GM19238 (cell line): ENCODE measurements around the gene ALCAM.

Experiments used
- DNase-seq: peaks from one replicate; pipeline ENCODE4 v3.0.0; 2011; ENCODE audit warnings: low spot score; ENCODE audit not compliant: insufficient read length

ALCAM gene

DNA sequence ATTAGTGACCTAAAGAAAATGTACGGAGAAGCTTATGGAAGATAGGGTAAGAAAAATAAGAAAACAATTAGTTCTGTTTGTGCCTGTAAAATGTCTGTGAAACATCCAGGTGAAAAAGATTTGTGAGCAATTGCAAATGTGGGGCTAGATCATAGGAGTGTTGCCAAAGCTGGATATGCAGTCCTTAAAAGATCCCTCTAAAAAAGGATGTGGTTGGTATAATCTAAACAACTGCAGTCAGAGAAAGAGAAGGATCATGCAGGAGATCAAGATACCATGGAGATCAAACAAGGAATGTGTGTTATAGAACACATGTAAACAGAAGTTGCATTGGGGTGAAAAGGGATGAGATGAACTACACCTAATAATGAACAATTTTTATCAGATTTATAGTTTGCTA lies 116.8 kb downstream of the ALCAM start:
- no peak for DNase-seq

DNA sequence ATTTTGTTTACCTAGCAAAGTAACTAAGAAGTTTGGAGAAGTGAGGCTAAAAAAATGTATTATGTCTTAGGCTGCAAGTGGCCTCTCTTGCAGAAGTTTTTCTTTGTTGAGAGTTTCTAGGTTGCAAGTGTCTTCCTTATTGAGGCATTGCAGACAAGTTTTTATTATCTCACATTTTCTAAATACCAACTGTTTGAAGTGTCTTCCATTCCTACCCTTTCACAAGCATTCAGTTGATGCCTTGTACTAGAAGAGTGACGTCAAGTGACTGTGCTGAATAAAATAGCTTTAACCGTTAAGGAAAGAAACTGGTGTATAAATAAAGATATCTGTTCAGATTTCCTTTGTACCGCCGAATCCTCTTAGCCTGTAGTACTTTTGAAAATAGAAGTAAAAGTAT lies 123.3 kb downstream of the ALCAM start:
- no peak for DNase-seq

DNA sequence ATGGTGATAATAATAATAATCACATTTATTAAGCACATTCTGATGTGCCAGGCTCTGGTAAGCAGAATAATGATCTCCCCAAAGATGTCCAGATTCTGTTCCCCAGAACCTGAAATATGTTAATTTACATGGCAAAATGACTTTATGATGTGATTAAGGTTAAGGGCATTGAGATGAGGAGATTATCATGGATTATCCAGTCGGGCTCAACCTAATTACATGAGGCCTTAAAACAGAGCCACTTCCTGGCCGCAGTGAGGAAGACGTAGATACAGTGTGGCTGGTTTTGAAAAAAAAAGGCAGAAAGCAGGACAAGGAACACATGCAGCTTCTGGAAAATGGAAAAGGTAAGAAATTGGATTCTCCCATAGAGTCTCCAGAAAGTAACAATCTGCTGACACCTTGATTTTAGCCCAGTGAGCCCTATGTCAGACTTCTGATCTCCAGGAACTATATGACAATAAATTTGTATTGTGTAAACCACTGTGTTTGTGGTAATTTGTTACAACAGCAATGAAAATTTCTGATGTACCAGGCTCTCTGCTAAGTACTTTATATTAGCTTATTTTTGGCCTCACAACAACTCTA lies 126.7 kb downstream of the ALCAM start:
- no peak for DNase-seq

DNA sequence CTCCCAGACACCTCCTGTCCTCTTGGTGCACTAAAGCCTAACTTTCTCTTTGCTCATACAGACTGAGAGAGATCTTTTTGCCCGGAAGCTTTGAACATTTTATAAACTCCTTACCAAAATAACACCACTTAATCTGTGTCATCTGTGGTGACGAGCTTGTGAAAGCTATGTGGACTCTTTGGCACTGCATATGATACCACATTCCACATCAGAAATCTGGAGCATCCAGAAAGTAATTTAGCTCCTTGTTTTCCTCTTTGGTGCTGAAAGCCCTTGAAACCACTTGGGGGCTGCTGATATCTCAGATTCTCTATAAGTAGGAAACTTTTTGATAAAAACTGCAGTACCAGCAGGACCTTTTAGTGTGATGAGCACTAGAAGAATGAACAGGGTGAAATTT lies 128.3 kb downstream of the ALCAM start:
- no peak for DNase-seq

DNA sequence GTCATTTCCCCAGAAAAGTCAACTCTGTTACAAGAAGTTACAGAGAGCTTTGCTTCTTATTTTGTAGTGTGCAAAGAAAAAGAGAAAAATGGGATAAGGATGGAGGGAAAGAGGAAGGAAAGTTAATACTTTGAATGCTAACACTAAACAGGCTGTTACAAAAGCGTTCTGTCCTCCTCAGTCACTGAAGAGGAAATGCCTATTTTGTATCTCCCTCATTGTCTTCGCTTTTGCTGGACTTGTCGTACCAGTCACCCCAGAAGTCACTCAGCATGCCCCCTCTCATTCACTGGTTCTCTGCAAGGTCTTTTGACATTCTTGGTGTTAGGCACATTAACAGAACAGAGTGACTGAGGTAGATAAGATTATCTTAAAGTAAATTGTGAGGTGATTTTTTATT lies 129.6 kb downstream of the ALCAM start:
- DNase-seq, result no peak

DNA sequence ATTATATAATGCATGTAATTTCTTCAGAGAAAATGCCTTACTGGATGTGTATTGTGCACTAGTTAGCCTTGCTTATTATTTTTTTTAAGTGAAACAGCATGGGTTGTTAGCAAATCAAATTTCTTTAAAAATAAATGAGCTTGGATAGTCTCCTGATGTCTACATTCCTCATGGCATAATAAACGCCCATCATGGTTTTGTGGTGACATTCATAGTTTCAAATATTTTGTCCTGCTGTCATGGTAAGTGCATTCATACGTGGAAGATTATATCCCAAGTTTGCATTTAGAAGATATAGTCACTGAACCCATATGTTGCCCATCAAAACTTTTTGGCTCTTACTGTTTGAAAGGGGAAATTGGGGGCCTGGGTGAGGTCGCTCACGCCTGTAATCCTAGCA lies 130.7 kb downstream of the ALCAM start:
- no peak for DNase-seq

DNA sequence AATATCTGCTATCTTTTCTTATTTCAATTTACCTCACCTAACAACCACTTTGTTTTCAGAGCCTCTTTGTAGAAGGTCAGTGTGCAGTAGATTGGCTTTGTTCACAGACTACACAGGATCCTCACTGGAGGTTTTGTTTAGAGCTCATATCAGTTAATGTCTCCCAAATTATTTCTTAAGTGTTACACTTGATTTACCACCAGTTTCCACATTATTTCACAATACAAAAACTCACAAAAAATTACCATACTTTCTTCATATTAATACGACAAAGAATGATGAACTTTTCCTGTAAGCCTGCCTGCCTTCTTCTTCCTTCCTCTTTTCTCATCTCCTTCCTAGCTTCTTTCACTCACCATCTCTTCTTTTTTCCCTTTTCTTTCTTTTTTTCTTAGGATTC lies 133.3 kb downstream of the ALCAM start:
- DNase-seq, result no peak

DNA sequence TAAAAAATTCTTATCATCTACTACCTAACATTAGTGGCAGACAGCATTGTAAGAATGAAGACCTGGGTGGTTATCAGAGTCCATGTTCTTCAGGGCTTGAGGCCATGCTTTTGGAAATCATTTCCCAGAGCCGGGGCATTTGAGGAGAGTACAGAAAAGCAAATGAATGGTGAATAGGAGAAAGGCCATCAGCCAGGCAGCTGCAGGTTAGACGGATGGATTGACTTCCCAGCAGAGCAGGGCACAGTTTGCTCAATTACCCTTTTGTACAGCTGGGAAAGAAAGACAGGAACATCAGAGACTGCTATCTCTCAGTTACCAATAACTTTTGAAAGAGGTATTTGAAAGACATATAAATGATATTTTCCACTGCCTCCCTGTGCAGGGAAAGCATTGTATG lies 135.6 kb downstream of the ALCAM start:
- no peak for DNase-seq

DNA sequence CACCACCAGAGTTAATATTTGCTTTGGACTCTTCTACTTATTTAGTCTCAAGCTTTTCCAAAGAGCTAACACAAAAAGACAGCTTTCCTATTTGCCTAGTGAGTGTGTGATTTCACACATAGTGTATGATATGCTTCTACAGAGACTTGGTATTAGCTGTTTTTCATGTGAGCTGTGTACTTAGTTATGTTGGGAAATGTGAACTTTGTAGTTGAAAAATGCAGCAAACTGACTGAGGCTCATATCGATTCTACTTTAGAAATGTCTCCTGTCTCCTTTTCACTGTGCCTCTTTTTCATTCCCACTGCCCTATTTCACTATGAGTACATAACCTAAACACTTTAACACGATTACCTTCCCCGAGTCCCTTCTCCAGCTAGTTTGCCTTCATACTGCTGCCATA lies 136.5 kb downstream of the ALCAM start:
- no peak for DNase-seq

DNA sequence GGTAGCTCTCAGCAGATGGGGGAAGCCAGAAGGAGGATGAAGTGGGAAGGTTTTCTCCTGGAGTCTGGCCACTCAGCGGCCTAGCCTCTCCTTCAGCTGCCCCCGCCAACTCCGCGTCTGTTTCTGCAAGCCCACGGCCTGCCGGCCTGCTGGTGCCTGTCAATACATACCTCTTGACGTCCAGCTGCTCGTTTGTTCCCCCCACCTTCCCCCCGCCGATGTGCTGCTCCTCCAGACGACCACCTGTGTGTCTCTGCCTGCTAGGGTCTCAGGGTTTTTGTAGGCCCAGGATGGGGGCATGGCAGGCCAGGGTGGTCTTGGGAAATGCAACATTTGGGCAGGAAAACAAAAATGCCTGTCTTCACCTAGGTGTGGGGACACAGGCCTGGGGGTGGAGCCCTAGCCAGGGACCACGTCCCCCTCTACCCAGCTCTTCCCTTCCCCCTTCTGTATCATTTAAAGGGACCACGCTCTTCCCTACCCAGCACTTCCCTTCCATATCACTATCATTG lies 137.8 kb downstream of the ALCAM start:
- DNase-seq, result no peak

DNA sequence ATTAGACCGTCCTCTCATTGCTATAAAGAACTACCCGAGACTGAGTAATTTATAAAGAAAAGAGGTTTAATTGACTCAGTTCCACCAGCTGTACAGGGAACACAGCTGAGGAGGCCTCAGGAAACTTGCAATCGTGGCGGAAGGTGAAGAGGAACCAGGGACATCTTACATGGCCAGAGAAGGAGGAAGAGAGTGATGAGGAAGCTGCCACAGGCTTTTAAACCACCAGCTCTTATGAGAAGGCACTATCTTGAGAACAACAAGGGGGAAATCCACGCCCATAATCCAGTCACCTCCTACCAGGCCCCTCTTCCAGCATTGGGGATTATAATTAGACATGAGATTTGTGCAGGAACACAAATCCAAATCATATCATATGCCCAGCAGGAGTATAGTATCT lies 138.5 kb downstream of the ALCAM start:
- no peak for DNase-seq

DNA sequence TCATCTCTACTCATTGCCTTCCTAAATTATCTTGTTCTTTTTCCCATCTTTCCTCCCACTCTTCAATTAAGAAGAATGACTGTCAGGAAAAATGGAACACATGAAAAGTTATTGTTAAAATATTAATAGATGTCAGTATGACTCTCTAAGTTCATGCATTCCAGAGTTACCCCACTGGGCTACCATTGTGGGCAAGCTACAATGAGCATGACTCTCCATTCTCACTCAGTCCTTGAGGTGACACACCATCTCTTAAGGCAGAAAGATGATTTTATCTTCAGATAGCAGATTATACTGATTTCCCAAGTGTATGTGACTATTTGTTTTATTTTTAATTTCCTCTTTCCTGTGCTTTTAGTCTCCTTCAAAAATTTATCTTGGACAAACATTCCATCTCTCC lies 144.3 kb downstream of the ALCAM start:
- no peak for DNase-seq

DNA sequence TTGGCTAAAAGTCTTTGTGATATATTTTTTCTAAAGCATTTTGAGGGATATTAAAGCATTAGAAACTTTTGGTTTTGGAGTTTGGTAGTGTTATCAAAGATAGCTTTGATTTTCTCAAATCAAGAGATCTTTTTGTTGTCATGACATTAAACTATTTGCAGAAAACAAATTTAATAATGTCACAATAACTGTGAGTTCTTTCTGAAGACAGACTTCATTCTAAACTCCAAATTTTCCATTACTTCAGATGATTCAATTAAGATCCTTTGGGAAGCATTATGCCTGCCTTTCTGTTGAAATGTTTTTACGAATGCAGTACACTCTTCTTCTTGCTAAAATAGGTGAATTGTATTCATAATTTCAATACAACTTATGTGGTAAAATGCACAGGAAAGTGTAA lies 145.4 kb downstream of the ALCAM start:
- no peak for DNase-seq

DNA sequence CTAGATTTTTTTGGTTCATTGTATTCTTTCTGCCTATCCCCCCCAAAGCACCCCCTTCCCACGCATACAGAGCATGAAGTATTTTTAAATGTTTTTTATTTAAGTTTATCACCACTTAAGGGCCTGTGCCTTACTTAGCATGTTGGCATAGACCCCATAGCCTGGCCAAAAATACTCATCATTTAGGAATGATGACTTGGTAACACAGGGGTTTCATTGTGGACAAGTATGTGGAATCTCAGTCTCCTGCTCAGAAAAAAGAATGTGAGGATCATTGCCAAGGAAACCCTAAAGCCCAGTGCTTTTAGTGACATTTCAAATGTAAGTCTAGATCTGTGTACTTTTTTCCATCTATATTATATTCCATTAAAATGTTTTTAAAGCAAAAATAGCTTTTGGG lies 146.3 kb downstream of the ALCAM start:
- DNase-seq, result no peak

DNA sequence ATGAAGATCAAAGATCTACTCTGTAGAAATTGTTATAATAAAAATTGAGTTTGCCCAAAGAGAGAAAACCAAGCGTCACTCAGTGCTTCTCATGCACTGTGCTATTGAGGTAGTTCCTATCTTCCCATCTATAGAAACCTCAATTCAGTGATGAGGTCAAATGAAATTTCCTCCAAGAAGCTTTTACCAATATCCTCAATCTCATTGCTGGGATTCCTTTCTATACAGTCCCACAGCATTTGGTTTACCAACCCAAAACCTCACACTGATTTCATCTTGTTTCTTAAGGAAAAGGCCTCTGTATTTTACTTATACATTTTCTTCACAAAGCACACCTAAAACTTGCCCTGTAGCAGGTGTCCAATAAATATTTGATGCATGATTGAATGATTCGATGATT lies 147.2 kb downstream of the ALCAM start:
- DNase-seq, result no peak

DNA sequence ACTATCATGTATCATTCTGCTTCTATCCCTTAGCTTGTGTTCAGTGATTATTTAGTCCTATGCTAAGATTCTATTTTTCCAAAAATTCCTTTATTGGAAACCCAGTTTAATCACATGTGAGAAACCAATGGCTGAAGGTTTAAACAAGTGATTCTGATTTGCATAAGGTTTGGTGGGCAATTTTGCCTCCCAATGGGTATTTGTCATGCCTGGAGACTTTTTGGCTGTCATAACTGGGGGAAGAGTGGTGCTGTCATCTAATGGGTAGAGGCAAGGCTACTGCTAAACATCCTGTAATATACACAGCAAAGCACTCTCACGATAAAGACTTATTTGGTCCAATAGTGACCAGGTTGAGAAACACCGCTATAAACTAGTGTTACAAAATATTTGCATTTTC lies 148.7 kb downstream of the ALCAM start:
- no peak for DNase-seq

DNA sequence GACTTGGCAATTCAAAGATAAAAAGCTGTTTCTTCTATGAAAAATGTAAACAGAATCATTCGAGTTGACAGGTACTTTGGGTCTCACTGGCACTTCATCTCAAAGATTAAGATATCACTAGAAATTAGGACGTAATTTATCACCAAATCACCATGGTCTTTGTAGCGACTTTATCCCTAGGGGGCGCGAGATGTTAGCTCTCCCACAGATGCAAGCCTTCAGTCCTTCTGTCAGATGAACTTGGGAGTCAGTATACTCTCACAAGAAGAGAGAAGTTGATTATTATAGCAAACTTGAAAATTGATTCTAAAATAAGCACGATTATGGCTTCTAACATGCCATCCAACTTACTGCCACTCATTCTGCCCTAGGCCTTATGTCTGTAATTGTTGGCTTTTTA lies 150.3 kb downstream of the ALCAM start:
- no peak for DNase-seq

DNA sequence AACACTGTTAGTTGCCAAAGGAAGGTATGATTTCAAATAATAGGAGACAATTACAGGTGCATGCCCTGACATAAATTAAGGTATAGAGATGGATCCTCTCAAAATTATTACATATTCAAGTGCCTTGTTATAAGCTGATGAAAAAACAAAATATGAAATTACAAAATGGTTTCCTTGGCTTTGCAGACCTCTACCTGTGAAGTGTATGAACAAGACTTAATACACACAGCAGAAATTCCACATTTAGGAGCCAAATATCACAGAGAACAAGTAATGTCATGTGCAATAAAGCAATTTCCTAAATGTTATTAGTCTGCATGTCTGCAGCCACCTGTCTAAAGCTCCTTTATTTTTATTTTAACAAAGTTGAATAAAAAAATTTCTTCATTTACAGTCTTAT lies 151.5 kb downstream of the ALCAM start:
- no peak for DNase-seq

DNA sequence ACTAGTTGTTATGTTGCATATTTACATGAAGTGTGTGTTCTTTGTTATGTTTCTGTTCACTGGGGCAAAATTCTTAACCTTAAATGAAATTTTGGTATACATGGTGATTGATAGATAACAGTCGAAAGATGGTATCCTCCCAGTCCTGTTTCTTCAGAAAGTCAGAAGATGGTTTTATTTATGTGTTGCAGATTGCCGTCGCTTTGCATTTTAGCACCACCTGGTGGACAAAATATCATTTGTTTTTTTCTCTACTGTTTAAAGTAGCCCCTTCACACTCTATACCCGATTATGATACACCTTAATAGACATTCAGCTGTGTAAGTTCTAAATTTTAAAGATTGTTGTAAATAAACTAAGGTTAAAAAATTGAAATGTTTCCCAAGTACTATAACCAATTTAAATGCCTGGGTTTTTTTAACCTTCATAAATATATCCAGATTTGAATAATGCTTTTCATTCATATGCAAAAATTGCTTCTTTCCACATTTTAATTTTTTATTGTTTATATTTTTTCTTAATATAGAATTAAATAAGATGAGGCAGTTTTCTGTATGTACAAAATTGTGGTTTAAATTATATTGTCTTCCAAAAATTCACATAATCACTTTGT lies 152.2 kb downstream of the ALCAM start:
- no peak for DNase-seq

DNA sequence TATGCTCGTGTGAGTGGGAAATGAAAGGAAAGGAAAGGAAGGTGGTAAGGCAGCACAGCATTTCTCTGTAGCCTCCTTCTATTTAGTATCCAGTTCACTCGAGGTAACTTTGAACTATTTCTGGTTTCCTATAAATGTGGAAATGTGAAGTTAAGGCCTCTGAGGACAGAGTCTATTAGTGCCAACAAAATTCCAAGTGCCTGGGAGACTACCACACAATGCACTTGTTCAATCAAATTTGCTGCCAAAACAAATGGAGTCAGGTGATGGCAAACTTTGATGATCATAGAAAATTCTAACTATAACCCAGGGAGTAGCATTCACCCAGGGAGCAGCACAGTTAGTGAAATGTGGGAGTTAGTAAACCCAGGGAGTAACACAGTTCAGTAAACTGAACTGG lies 155.1 kb downstream of the ALCAM start:
- no peak for DNase-seq

DNA sequence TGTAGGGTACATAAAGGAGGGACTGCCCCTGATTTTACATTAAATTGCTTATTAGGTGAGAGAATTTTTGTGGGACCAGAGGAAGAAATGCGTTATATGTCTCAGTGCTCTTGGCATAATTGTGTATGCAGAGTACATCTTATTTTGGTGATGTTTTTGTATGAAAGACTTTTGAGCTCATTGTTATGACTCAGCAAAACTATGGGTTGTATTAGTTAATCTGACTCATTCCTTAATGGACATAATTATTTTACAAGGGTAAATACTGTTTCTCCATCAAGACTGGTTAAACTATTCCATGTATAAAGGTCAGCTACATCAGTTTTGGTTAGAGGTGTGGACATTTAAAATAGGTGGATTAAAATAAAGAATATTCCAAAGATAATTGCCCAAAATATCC lies 156.8 kb downstream of the ALCAM start:
- no peak for DNase-seq

DNA sequence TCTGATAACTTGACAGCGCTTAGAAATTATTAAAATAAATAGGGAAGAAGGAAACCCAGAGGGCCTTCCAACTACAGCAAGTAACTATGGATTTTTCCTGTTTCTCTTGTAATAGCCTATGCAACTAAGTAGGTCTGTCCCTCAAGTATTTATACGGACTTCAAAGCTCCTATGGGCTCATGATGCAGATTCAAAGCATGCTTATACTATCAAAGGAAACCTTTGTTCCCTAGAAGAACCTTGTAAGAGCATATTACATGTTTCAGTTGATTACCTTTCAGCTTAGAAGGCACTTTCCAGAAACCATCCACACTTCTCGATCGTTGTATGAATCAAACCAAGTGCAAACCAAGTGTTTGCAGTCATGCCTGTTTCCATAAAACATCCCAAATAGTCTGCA lies 158.8 kb downstream of the ALCAM start:
- no peak for DNase-seq

DNA sequence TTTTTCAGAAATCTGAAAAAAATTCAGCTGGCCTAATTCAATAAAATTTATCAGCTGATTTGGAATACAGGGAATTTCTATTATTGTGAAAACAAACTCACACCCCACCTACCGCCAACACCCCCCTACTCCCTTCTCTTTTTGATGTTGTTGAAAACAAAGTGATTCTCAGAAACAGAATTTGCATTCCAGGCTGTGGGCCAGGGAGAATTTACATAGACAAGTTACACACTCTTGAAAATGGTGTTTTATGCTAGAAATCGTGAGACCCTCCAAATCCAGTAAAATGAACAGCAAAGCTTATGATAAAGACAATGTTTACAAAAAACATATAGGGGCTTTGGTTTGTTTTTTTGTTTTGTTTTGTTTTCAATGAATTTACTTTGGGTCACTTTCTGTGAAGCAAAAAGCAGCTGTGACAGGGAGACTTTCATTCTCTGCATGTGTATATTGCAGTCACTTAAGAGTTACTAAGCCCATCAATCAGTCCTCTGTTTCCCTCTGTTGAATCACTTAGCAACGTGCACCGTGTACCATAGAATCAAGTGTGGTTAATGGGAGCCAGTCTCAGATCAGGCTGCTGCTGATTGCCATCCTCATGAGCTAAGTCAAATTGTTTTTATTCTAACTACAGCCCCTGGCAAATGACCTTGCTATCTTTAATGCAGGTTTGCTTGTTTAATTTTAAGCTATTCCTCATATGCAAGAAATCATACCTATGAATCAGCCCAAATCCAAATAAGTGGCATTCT lies 159.8 kb downstream of the ALCAM start:
- no peak for DNase-seq
